Peyer's patch (tissue), 4 donors: ENCODE results near the gene ZCRB1.

Source experiments
- CTCF ChIP-seq, 6 experiments: fragments of 450-650 bp in 4 of 6; fragments of 200-600 bp in 2 of 6; sonication (generic) in 1 of 6; IDR thresholded peaks; one replicate each; pipeline ENCODE4 v1.5.1; 2017 to 2019; ENCODE audit warnings: antibody characterized with exemption in 6 of 6, mild to moderate bottlenecking in 3 of 6, moderate library complexity in 1 of 6
- POLR2A ChIP-seq, 2 donors: fragments of 450-650 bp; IDR thresholded peaks; one replicate each; pipeline ENCODE4 v1.5.1; 2017; ENCODE audit warnings: antibody characterized with exemption in 2 of 2, mild to moderate bottlenecking in 2 of 2, moderate library complexity in 2 of 2

- TF ChIP-seq CTCF (IDR thresholded peaks at IDR 0.05), result no peak
- TF ChIP-seq POLR2A (IDR thresholded peaks at IDR 0.05), result no peak
Measured at GRCh38 chr12:42325326-42325652, 605 bp downstream of the ZCRB1 start.
